HL-60 (cell line): ENCODE data around the gene IMPA2.

Source experiments
- GABPA ChIP-seq: IDR thresholded peaks from 2 replicates; pipeline ENCODE4 v1.6.1; 2012; ENCODE audit warnings: low read depth
- POLR2AphosphoS5 ChIP-seq: IDR thresholded peaks from 2 replicates; pipeline ENCODE4 v1.6.1; 2012; ENCODE audit warnings: low read depth
- SPI1 ChIP-seq: IDR thresholded peaks from 2 replicates; pipeline ENCODE4 v1.6.1; 2012; ENCODE audit warnings: low read depth, mild to moderate bottlenecking, borderline replicate concordance
- TF ChIP-seq, protein P1 (sequence below): IDR thresholded peaks from one replicate; pipeline ENCODE4 v1.5.1; 2011; ENCODE audit warnings: low read length, control low read depth, inconsistent platforms; ENCODE audit not compliant: insufficient read depth
- TF ChIP-seq, protein P2 (sequence below): IDR thresholded peaks from 2 replicates; pipeline ENCODE4 v1.6.1; 2012; ENCODE audit warnings: low read depth; ENCODE audit not compliant: insufficient replicate concordance

DNA sequence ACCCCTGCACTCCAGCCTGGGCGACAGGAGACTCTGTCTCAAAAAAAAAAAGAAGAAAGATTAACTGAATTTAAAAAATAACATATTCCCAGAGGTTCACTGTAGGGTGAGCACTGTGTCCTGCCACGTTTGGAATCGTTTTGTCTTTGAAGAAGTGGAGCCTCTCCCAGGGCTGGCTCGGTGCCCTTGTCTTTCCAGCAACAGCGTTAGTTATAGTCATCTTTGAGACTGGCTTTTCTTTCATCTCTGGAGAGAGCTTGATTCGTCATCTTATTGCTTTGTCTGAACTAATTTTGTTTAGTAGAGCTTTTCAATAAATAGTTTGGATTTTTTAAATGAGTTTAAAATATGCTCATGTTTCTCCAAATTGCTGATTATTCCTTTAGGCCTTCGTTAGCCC is 50.5 kb downstream of the IMPA2 start:
- TF ChIP-seq POLR2AphosphoS5 (no peak), SPI1 (no peak), GABPA (no peak)
- TF ChIP-seq, protein P1, sequence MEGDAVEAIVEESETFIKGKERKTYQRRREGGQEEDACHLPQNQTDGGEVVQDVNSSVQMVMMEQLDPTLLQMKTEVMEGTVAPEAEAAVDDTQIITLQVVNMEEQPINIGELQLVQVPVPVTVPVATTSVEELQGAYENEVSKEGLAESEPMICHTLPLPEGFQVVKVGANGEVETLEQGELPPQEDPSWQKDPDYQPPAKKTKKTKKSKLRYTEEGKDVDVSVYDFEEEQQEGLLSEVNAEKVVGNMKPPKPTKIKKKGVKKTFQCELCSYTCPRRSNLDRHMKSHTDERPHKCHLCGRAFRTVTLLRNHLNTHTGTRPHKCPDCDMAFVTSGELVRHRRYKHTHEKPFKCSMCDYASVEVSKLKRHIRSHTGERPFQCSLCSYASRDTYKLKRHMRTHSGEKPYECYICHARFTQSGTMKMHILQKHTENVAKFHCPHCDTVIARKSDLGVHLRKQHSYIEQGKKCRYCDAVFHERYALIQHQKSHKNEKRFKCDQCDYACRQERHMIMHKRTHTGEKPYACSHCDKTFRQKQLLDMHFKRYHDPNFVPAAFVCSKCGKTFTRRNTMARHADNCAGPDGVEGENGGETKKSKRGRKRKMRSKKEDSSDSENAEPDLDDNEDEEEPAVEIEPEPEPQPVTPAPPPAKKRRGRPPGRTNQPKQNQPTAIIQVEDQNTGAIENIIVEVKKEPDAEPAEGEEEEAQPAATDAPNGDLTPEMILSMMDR = no peak
- TF ChIP-seq, protein P2, sequence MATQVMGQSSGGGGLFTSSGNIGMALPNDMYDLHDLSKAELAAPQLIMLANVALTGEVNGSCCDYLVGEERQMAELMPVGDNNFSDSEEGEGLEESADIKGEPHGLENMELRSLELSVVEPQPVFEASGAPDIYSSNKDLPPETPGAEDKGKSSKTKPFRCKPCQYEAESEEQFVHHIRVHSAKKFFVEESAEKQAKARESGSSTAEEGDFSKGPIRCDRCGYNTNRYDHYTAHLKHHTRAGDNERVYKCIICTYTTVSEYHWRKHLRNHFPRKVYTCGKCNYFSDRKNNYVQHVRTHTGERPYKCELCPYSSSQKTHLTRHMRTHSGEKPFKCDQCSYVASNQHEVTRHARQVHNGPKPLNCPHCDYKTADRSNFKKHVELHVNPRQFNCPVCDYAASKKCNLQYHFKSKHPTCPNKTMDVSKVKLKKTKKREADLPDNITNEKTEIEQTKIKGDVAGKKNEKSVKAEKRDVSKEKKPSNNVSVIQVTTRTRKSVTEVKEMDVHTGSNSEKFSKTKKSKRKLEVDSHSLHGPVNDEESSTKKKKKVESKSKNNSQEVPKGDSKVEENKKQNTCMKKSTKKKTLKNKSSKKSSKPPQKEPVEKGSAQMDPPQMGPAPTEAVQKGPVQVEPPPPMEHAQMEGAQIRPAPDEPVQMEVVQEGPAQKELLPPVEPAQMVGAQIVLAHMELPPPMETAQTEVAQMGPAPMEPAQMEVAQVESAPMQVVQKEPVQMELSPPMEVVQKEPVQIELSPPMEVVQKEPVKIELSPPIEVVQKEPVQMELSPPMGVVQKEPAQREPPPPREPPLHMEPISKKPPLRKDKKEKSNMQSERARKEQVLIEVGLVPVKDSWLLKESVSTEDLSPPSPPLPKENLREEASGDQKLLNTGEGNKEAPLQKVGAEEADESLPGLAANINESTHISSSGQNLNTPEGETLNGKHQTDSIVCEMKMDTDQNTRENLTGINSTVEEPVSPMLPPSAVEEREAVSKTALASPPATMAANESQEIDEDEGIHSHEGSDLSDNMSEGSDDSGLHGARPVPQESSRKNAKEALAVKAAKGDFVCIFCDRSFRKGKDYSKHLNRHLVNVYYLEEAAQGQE = no peak
